Measurements from ENCODE around the gene INPP5A.

Gene INPP5A

GRCh38 chr10:132754071-132754470 is 216.5 kb downstream of the INPP5A start:
- DNase-seq (ENCODE audit: low read depth) = no peak
- TF ChIP-seq, protein P1, sequence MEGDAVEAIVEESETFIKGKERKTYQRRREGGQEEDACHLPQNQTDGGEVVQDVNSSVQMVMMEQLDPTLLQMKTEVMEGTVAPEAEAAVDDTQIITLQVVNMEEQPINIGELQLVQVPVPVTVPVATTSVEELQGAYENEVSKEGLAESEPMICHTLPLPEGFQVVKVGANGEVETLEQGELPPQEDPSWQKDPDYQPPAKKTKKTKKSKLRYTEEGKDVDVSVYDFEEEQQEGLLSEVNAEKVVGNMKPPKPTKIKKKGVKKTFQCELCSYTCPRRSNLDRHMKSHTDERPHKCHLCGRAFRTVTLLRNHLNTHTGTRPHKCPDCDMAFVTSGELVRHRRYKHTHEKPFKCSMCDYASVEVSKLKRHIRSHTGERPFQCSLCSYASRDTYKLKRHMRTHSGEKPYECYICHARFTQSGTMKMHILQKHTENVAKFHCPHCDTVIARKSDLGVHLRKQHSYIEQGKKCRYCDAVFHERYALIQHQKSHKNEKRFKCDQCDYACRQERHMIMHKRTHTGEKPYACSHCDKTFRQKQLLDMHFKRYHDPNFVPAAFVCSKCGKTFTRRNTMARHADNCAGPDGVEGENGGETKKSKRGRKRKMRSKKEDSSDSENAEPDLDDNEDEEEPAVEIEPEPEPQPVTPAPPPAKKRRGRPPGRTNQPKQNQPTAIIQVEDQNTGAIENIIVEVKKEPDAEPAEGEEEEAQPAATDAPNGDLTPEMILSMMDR (IDR thresholded peaks at IDR 0.05; ENCODE audit: low read depth, low read length, missing control alignments) = no peak
- no peak overlapping the region for H3K4me3 ChIP-seq (ENCODE audit: low read depth, low read length)

- no peak overlapping the region for H3K4me3 ChIP-seq (ENCODE audit: low read depth, low read length)
- DNase-seq (ENCODE audit: low read depth) = no peak
- TF ChIP-seq, protein P1 (IDR thresholded peaks at IDR 0.05; ENCODE audit: low read depth, low read length, missing control alignments) = no peak
Measured at GRCh38 chr10:132755166-132755711, 217.7 kb downstream of the INPP5A start.

GRCh38 chr10:132756591-132756990 is 219.0 kb downstream of the INPP5A start:
- TF ChIP-seq, protein P1 (IDR thresholded peaks at IDR 0.05; ENCODE audit: low read depth, low read length, missing control alignments) = no peak
- H3K4me3 ChIP-seq (ENCODE audit: low read depth, low read length) = no peak overlapping the region
- DNase-seq (ENCODE audit: low read depth) = no peak

GRCh38 chr10:132757171-132757570 is 219.6 kb downstream of the INPP5A start:
- H3K4me3 ChIP-seq (ENCODE audit: low read depth, low read length) = no peak overlapping the region
- DNase-seq (ENCODE audit: low read depth) = no peak
- TF ChIP-seq, protein P1 (IDR thresholded peaks at IDR 0.05; ENCODE audit: low read depth, low read length, missing control alignments) = no peak

DNA sequence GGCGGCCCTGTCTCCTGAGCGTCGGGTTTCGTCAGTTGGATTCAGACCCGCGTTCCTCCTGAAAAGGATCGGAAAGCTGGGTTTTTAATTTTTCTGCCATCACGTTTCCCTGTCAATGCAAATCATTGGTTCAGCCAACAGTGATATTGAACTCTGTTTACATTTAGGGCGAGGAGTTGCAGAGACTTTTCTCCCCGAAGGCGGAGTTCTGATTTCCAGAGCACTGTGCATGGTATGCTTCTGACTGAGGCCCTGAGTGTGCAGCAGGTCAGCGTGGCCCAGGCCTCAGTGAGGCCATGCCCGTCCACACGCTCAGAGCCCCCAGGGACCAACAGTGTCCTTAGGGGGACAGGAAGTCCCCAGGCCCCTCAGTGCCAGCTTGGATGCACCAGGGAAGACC is 221.3 kb downstream of the INPP5A start:
- no peak for DNase-seq (ENCODE audit: low read depth)
- TF ChIP-seq, protein P1 (IDR thresholded peaks at IDR 0.05; ENCODE audit: low read depth, low read length, missing control alignments) = no peak
- no peak overlapping the region for H3K4me3 ChIP-seq (ENCODE audit: low read depth, low read length)

- TF ChIP-seq, protein P1 (IDR thresholded peaks at IDR 0.05; ENCODE audit: low read depth, low read length, missing control alignments) = no peak
- DNase-seq (ENCODE audit: low read depth) = no peak
- no peak overlapping the region for H3K4me3 ChIP-seq (ENCODE audit: low read depth, low read length)
Measured at GRCh38 chr10:132761395-132762060, 223.9 kb downstream of the INPP5A start.

DNA sequence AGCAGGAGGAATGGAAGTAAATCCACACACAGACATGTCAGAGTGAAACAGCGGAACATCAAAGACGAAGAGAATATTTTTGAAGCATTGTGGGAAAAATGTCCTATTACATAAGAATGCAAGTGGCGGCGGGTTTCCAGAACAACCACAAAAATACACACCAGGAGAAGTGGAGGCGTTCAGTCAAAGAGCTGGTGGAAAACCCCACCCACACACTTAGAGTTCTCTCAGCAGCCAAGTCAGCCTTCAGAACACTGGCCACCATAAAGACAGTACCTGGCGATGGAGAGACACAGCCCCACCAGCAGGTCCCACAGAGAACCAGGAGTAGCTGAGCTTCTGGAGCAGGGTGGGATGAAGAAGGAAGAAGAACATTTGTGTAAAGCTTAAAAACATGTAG is 224.7 kb downstream of the INPP5A start:
- no peak overlapping the region for H3K4me3 ChIP-seq (ENCODE audit: low read depth, low read length)
- TF ChIP-seq, protein P1 (IDR thresholded peaks at IDR 0.05; ENCODE audit: low read depth, low read length, missing control alignments) = no peak
- DNase-seq (ENCODE audit: low read depth) = no peak

Measured in GM12864 (cell line).